ENCODE measurements around the gene MCM9. TPM values are rescaled to one million over a fixed set of nuclear protein-coding genes. Genes with fewer than 3 reads are reported as not detected.

Gene MCM9
- total RNA-seq, 1 experiment from 2014 or later = 18.6 TPM

- no peak overlapping the region for H4K91ac ChIP-seq (ENCODE audit: insufficient read length, low read depth, low read length)
- H2BK20ac ChIP-seq (ENCODE audit: low read depth, low read length, poor library complexity, severe bottlenecking) = no peak overlapping the region
- no peaks in the 10 kb centered on the region for H3K79me2 ChIP-seq (ENCODE audit: insufficient read depth, low read length)
- no peak overlapping the region for H3K27ac ChIP-seq (ENCODE audit: insufficient read length, low read depth, low read length)
- WGBS (ENCODE audit: extremely low coverage, insufficient read length, low lambda C conversion rate) = no CpG with 5 or more reads among the region's 3 CpGs
- H2BK5ac ChIP-seq (ENCODE audit: insufficient read length, low read length) = no peak overlapping the region
- Mint-ChIP-seq H3K4me1 (no peaks in the 10 kb centered on the region), H3K27me3 (ENCODE audit: low read depth) (no peaks in the 10 kb centered on the region), H3K27ac (no peak overlapping the region), H3K36me3 (ENCODE audit: insufficient read depth in 1 of 3, low read depth in 3 of 3) (peaks cover 3 to 19% (median 15%) of the 10 kb centered on the region in 3 experiments; a peak in 6 of 7 replicates), H3K9me3 (no peaks in the 10 kb centered on the region), H3K4me3 (no peak overlapping the region)
- no peak overlapping the region for H3K9ac ChIP-seq (ENCODE audit: extremely low read depth, insufficient read length, low read length)
- no peak overlapping the region for H3K4ac ChIP-seq (ENCODE audit: low read depth, low read length)
- H4K20me1 ChIP-seq (ENCODE audit: control insufficient read depth, insufficient read depth, insufficient read length) = no peaks in the 10 kb centered on the region
- H3K14ac ChIP-seq (ENCODE audit: insufficient read depth, low read length) = no peak overlapping the region
- no peak overlapping the region for H3K4me2 ChIP-seq (ENCODE audit: insufficient read depth, insufficient read length, low read length)
- no peaks in the 10 kb centered on the region for H3K79me1 ChIP-seq (ENCODE audit: insufficient read depth, low read depth, low read length, poor library complexity, severe bottlenecking)
- H3K18ac ChIP-seq (ENCODE audit: insufficient read length, low read depth, low read length) = no peak overlapping the region
- no peak overlapping the region for H4K5ac ChIP-seq (ENCODE audit: insufficient read length, low read depth, low read length)
- H3K4me1 ChIP-seq (ENCODE audit: insufficient read depth, low read length) = no peaks in the 10 kb centered on the region
- no peaks in the 10 kb centered on the region for H3K9me3 ChIP-seq (ENCODE audit: control insufficient read depth, low read depth, low read length)
- no peak for TF ChIP-seq CTCF (conservative IDR thresholded peaks at IDR 0.05)
- H3K27me3 ChIP-seq (ENCODE audit: insufficient read depth, low read length) = no peaks in the 10 kb centered on the region
- no peak overlapping the region for H2BK120ac ChIP-seq (ENCODE audit: low read depth, low read length, poor library complexity, severe bottlenecking)
- no peak overlapping the region for H2BK15ac ChIP-seq (ENCODE audit: low read depth, low read length)
- H2AFZ ChIP-seq (ENCODE audit: low read length) = no peak overlapping the region
- no peak overlapping the region for H3K56ac ChIP-seq (ENCODE audit: insufficient read length, low read depth, low read length)
- no peak overlapping the region for H3K23ac ChIP-seq (ENCODE audit: insufficient read length, low read depth, low read length)
- no peak overlapping the region for H3T11ph ChIP-seq (ENCODE audit: low read length)
- no peak overlapping the region for H4K8ac ChIP-seq (replicated peaks; ENCODE audit: insufficient read length, low read depth, low read length)
- H2BK12ac ChIP-seq (ENCODE audit: insufficient read length, low read depth, low read length) = no peak overlapping the region
- no peak overlapping the region for H2AK5ac ChIP-seq (ENCODE audit: insufficient read length, low read length)
- DNase-seq = no peak
- no peaks in the 10 kb centered on the region for H3K23me2 ChIP-seq (ENCODE audit: insufficient read length, low read depth, low read length, poor library complexity, severe bottlenecking)
Measured at GRCh38 chr6:118982575-118982911, 47.6 kb upstream of the MCM9 start.

All from H9 (cell line).